PC-3 (cell line): Measurements from ENCODE around the gene TRPT1.

ENCODE experiments used
- CTCF ChIP-seq: fragments of 300-600 bp; sonication (generic); conservative IDR thresholded peaks from 2 replicates; pipeline ENCODE4 v1.5.1; 2017; ENCODE audit warnings: antibody characterized with exemption, low read depth, mild to moderate bottlenecking, low read length
- EZH2 ChIP-seq: fragments of 300-600 bp; sonication (generic); IDR thresholded peaks from one replicate; pipeline ENCODE4 v1.6.1; 2017; ENCODE audit warnings: antibody characterized with exemption, mild to moderate bottlenecking, low read length; ENCODE audit not compliant: unreplicated experiment
- EZH2phosphoT487 ChIP-seq: fragments of 300-600 bp; sonication (generic); IDR thresholded peaks from 2 replicates; pipeline ENCODE4 v1.6.1; 2018; ENCODE audit warnings: mild to moderate bottlenecking, antibody characterized with exemption, low read length, borderline replicate concordance

GRCh38 chr11:64251016-64251752, 25.2 kb upstream of the TRPT1 start, which contains the start of gene PLCB3:
- TF ChIP-seq CTCF (peak; percentile 72), EZH2phosphoT487 (no peak), EZH2 (no peak)
